ENCODE results near the gene MOSPD3.

The MOSPD3 gene

GRCh38 chr7:100620239-100620638, 7.9 kb downstream of the MOSPD3 start:
- in situ Hi-C loops (cut with MboI; ENCODE audit: low sequenced_read_pairs): no loop called here

- in situ Hi-C loops (cut with MboI; ENCODE audit: low sequenced_read_pairs): no loop called here
Measured at GRCh38 chr7:100620804-100621203, 8.5 kb downstream of the MOSPD3 start.

GRCh38 chr7:100621554-100621953, 9.2 kb downstream of the MOSPD3 start:
- in situ Hi-C loops (cut with MboI; ENCODE audit: low sequenced_read_pairs): no loop called here

GRCh38 chr7:100623951-100624824, 11.8 kb downstream of the MOSPD3 start:
- in situ Hi-C loops (cut with MboI; ENCODE audit: low sequenced_read_pairs): no loop called here

GRCh38 chr7:100626055-100626454, 13.7 kb downstream of the MOSPD3 start:
- in situ Hi-C loops (cut with MboI; ENCODE audit: low sequenced_read_pairs): no loop called here

- in situ Hi-C loops (cut with MboI; ENCODE audit: low sequenced_read_pairs): no loop called here
Measured at GRCh38 chr7:100626530-100627237, 14.3 kb downstream of the MOSPD3 start.

GRCh38 chr7:100627238-100627549, 14.9 kb downstream of the MOSPD3 start:
- in situ Hi-C loops (cut with MboI; ENCODE audit: low sequenced_read_pairs): no loop called here

- in situ Hi-C loops (cut with MboI; ENCODE audit: low sequenced_read_pairs): no loop called here
Measured at GRCh38 chr7:100629117-100629716, 16.9 kb downstream of the MOSPD3 start.

- in situ Hi-C loops (cut with MboI; ENCODE audit: low sequenced_read_pairs): no loop called here
Measured at GRCh38 chr7:100630066-100630465, 17.7 kb downstream of the MOSPD3 start.

GRCh38 chr7:100632951-100633717, 20.8 kb downstream of the MOSPD3 start:
- in situ Hi-C loops (cut with MboI; ENCODE audit: low sequenced_read_pairs): no loop called here

- in situ Hi-C loops (cut with MboI; ENCODE audit: low sequenced_read_pairs): no loop called here
Measured at GRCh38 chr7:100639995-100640516, 27.7 kb downstream of the MOSPD3 start.

- in situ Hi-C loops (cut with MboI; ENCODE audit: low sequenced_read_pairs): no loop called here
Measured at GRCh38 chr7:100640517-100641440, 28.4 kb downstream of the MOSPD3 start.

GRCh38 chr7:100641463-100641859, 29.1 kb downstream of the MOSPD3 start, which contains the start of gene TFR2:
TSS of gene TFR2 (minus strand) at chr7:100641552. CDS start at chr7:100641509, 43 bp downstream.
- in situ Hi-C loops (cut with MboI; ENCODE audit: low sequenced_read_pairs): no loop called here

- in situ Hi-C loops (cut with MboI; ENCODE audit: low sequenced_read_pairs): no loop called here
Measured at GRCh38 chr7:100641860-100642533, 29.7 kb downstream of the MOSPD3 start.

- in situ Hi-C loops (cut with MboI; ENCODE audit: low sequenced_read_pairs): no loop called here
Measured at GRCh38 chr7:100642534-100642907, 30.2 kb downstream of the MOSPD3 start.

GRCh38 chr7:100649826-100650565, 37.7 kb downstream of the MOSPD3 start:
- in situ Hi-C loops (cut with MboI; ENCODE audit: low sequenced_read_pairs): no loop called here

GRCh38 chr7:100654908-100655831, 42.8 kb downstream of the MOSPD3 start:
- in situ Hi-C loops (cut with MboI; ENCODE audit: low sequenced_read_pairs): no loop called here

All from HL-60/S4 treated with retinoic acid at 250 ng/mL for 4 days and 3 days (cell line).